A549 (cell line): ENCODE data around the gene SCARB2. TPM values are rescaled to one million over a fixed set of nuclear protein-coding genes. Genes with fewer than 3 reads are reported as not detected.

Source experiments
- ATAC-seq, 2 experiments: fragments of 200-7000 bp in 1 of 2; fragments of >200 bp in 1 of 2; cut with Nextera tagmentation in 1 of 2; cut with Tn5 transposase in 1 of 2; 3 replicates each; pipeline versions ENCODE4 v1.8.0 to v1.9.1; 2018 to 2020; ENCODE audit warnings: mild to moderate bottlenecking in 1 of 2, moderate library complexity in 1 of 2
- CTCF ChIA-PET: fragments of 300-600 bp; sonication (Branson Sonifier 250); formaldehyde crosslinking; extraction: SDS; loops from one replicate; lab custom pipeline; 2021; ENCODE audit warnings: antibody characterized with exemption, inconsistent platforms; lab: Yijun Ruan, JAX
- POLR2A ChIA-PET: fragments of 350-600 bp; formaldehyde crosslinking; extraction: SDS; loops from one replicate; lab custom pipeline; 2021; ENCODE audit warnings: antibody characterized with exemption, inconsistent platforms; lab: Yijun Ruan, JAX
- DNase-seq, 2 experiments: peaks; one replicate each; pipeline versions ENCODE4 v3.0.0 to v3.0.0-alpha.2; 2011 to 2016; ENCODE audit warnings: low read depth in 1 of 2, low spot score in 1 of 2
- FAIRE-seq: peaks from 2 replicates; lab custom pipeline; 2011; peaks lifted over from hg19 to GRCh38; lab: Jason Lieb, UNC
- H3K27ac ChIP-seq, 2 experiments: fragments of >200 bp; sonication (Bioruptor Twin); formaldehyde crosslinking; 3 replicates each; pipeline ENCODE4 v1.5.1; 2016 to 2017
- H3K4me1 ChIP-seq: fragments of >200 bp; sonication (Bioruptor Twin); formaldehyde crosslinking; 3 replicates; pipeline ENCODE4 v1.6.1; 2016
- H3K4me2 ChIP-seq: fragments of >200 bp; sonication (Bioruptor Twin); formaldehyde crosslinking; 3 replicates; pipeline ENCODE4 v1.6.1; 2016
- H3K4me3 ChIP-seq: fragments of >200 bp; sonication (Bioruptor Twin); formaldehyde crosslinking; 3 replicates; pipeline ENCODE4 v1.5.1; 2016
- H3K9me3 ChIP-seq: fragments of >200 bp; sonication (Bioruptor Twin); formaldehyde crosslinking; 3 replicates; pipeline ENCODE4 v1.6.1; 2016
- ATOH8 ChIP-seq: fragments of 250-450 bp; sonication (Bioruptor Pico); IDR thresholded peaks from 2 replicates; pipeline ENCODE4 v1.5.0; 2020; ENCODE audit warnings: low read depth, mild to moderate bottlenecking, moderate library complexity
- BHLHE40 ChIP-seq: IDR thresholded peaks from 2 replicates; pipeline ENCODE4 v1.6.1; 2012; ENCODE audit warnings: low read depth, low read length, inconsistent platforms
- CBX8 ChIP-seq: fragments of 200-600 bp; sonication (generic); IDR thresholded peaks from 2 replicates; pipeline ENCODE4 v1.6.1; 2016
- CEBPB ChIP-seq, 2 experiments: fragments of >200 bp in 1 of 2; sonication (Bioruptor Twin) in 1 of 2; formaldehyde crosslinking in 1 of 2; IDR thresholded peaks; 2 replicates each; pipeline ENCODE4 v1.6.1; 2012 to 2016
- ELK1 ChIP-seq: fragments of 150-350 bp; IDR thresholded peaks from 2 replicates; pipeline ENCODE4 v1.6.1; 2014; ENCODE audit warnings: low read depth, mild to moderate bottlenecking, low read length
- EP300 ChIP-seq, 2 experiments: fragments of >200 bp; sonication (Bioruptor Twin); formaldehyde crosslinking; IDR thresholded peaks; 2 replicates in 1 of 2; 3 replicates in 1 of 2; pipeline ENCODE4 v1.6.1; 2016 to 2017
- ESRRA ChIP-seq: fragments of 150-350 bp; IDR thresholded peaks from 2 replicates; pipeline ENCODE4 v1.6.1; 2014; ENCODE audit warnings: mild to moderate bottlenecking, low read length, borderline replicate concordance
- GATA3 ChIP-seq: IDR thresholded peaks from 2 replicates; pipeline ENCODE4 v1.6.1; 2012; ENCODE audit warnings: borderline replicate concordance
- HDAC2 ChIP-seq: fragments of 200-600 bp; sonication (generic); IDR thresholded peaks from 2 replicates; pipeline ENCODE4 v1.6.1; 2016
- HES2 ChIP-seq: fragments of >200 bp; sonication (Bioruptor Twin); formaldehyde crosslinking; IDR thresholded peaks from 2 replicates; pipeline ENCODE4 v1.6.1; 2016
- HMGXB4 ChIP-seq: fragments of 250-450 bp; sonication (Bioruptor Pico); IDR thresholded peaks from 2 replicates; pipeline ENCODE4 v1.5.0; 2021; ENCODE audit warnings: mild to moderate bottlenecking, moderate library complexity, borderline replicate concordance
- JUN ChIP-seq, 2 experiments: fragments of >200 bp; sonication (Bioruptor Twin); formaldehyde crosslinking; IDR thresholded peaks; 2 replicates in 1 of 2; 3 replicates in 1 of 2; pipeline ENCODE4 v1.6.1; 2016 to 2017
- JUNB ChIP-seq: fragments of >200 bp; sonication (Bioruptor Twin); formaldehyde crosslinking; IDR thresholded peaks from 2 replicates; pipeline ENCODE4 v1.6.1; 2016
- MAFK ChIP-seq: fragments of 450-650 bp; IDR thresholded peaks from 2 replicates; pipeline ENCODE4 v1.6.1; 2014; ENCODE audit not compliant: partially characterized antibody
- MAX ChIP-seq: IDR thresholded peaks from 2 replicates; pipeline ENCODE4 v1.6.1; 2012
- MAZ ChIP-seq: fragments of 150-350 bp; IDR thresholded peaks from 2 replicates; pipeline ENCODE4 v1.6.1; 2014; ENCODE audit warnings: antibody characterized with exemption, low read depth, low read length, borderline replicate concordance
- MYC ChIP-seq: IDR thresholded peaks from 2 replicates; pipeline ENCODE4 v1.6.1; 2012; ENCODE audit warnings: mild to moderate bottlenecking, inconsistent platforms, low read length, improper control_type of control experiment, borderline replicate concordance
- NFE2L2 ChIP-seq: fragments of 150-350 bp; conservative IDR thresholded peaks from 2 replicates; pipeline ENCODE4 v1.6.1; 2014; ENCODE audit warnings: low read length
- NPAS2 ChIP-seq: fragments of 250-450 bp; sonication (Bioruptor Pico); IDR thresholded peaks from 2 replicates; pipeline ENCODE4 v1.8.0; 2022; ENCODE audit warnings: mild to moderate bottlenecking, moderate library complexity, borderline replicate concordance
- NR3C1 ChIP-seq: fragments of >200 bp; sonication (Bioruptor Twin); formaldehyde crosslinking; IDR thresholded peaks from 3 replicates; pipeline ENCODE4 v1.6.1; 2017
- POLR2A ChIP-seq: IDR thresholded peaks from 2 replicates; pipeline ENCODE4 v1.6.1; 2012; ENCODE audit warnings: mild to moderate bottlenecking, low read length
- POLR2AphosphoS2 ChIP-seq: conservative IDR thresholded peaks from 2 replicates; pipeline ENCODE4 v1.6.1; 2012; ENCODE audit warnings: low read length, improper control_type of control experiment, inconsistent platforms
- RCOR1 ChIP-seq: fragments of 150-350 bp; IDR thresholded peaks from 2 replicates; pipeline ENCODE4 v1.6.1; 2014; ENCODE audit warnings: antibody characterized with exemption, low read length, low read depth
- REST ChIP-seq: fragments of 200-600 bp; sonication (generic); IDR thresholded peaks from 2 replicates; pipeline ENCODE4 v1.6.1; 2016; ENCODE audit warnings: antibody characterized with exemption, mild to moderate bottlenecking, moderate library complexity
- SMC3 ChIP-seq: fragments of >200 bp; sonication (Bioruptor Twin); formaldehyde crosslinking; IDR thresholded peaks from 3 replicates; pipeline ENCODE4 v1.6.1; 2018; ENCODE audit warnings: inconsistent platforms
- TFCP2L1 ChIP-seq: fragments of 250-450 bp; sonication (Bioruptor Pico); IDR thresholded peaks from 2 replicates; pipeline ENCODE4 v1.5.0; 2021; ENCODE audit warnings: mild to moderate bottlenecking
- TP53 ChIP-seq: fragments of 250-450 bp; sonication (Bioruptor Pico); IDR thresholded peaks from 2 replicates; pipeline ENCODE4 v1.5.0; 2021; ENCODE audit warnings: mild to moderate bottlenecking, moderate library complexity
- ZC3H11A ChIP-seq: fragments of 450-650 bp; IDR thresholded peaks from 2 replicates; pipeline ENCODE4 v1.6.1; 2014; ENCODE audit warnings: antibody characterized with exemption, mild to moderate bottlenecking
- ZFP36 ChIP-seq: fragments of 450-650 bp; IDR thresholded peaks from 2 replicates; pipeline ENCODE4 v1.6.1; 2014; ENCODE audit warnings: borderline replicate concordance; ENCODE audit not compliant: partially characterized antibody
- WGBS: methylation state at CpG from one replicate; pipeline ENCODE4 v1.1.6; 2017; ENCODE audit errors: missing lambda C conversion rate; 5-methylcytosine and 5-hydroxymethylcytosine counted together
- polyA plus RNA-seq, 4 experiments: library from polyadenylated mRNA; depleted of rRNA in 3 of 4; stranded (reverse); fragments of >200 nt; fragmentation: RNase III in 1 of 4; extraction: RNeasy Plus Mini Kit Qiagen cat#74134 plus additional on column Dnase treatment in 1 of 4; gene quantifications; 2 replicates in 3 of 4; 3 replicates in 1 of 4; pipeline ENCODE4 v1.2.3, GENCODE V29; 2011 to 2017

SCARB2 gene
- polyA plus RNA-seq, 2 of the 4 experiments (the other 2 are of a cell fraction) = 47.2 to 65.4 TPM

GRCh38 chr4:76224171-76224570 is 10.5 kb upstream of the SCARB2 start:
- no peak for FAIRE-seq
- no peak overlapping the region for H3K4me3 ChIP-seq
- no peaks in the 10 kb centered on the region for H3K9me3 ChIP-seq
- peaks cover 9% of the 10 kb centered on the region for H3K4me1 ChIP-seq
- ChIA-PET CTCF (interaction anchor here (1.0 kb wide), 2 partner anchors 11 to 83 kb away, joined by 3 to 4 read pairs; partner anchors contain the start of gene SCARB2), POLR2A (no interaction called here)
- 70% methylated on average over 3 of the region's 3 CpGs for WGBS
- no peak for DNase-seq
- no peak overlapping the region for H3K27ac ChIP-seq
- no peak for TF ChIP-seq RCOR1
- no peak for TF ChIP-seq JUNB
- TF ChIP-seq ELK1 = no peak
- TF ChIP-seq NFE2L2 = no peak
- TF ChIP-seq ZFP36 = no peak
- no peak for TF ChIP-seq MAFK
- TF ChIP-seq BHLHE40 = no peak
- TF ChIP-seq TP53 (CRISPR knock-in tag) = no peak
- TF ChIP-seq ESRRA = no peak
- TF ChIP-seq MAX = no peak
- TF ChIP-seq ATOH8 (CRISPR knock-in tag) = no peak
- no peak for TF ChIP-seq NR3C1
- no peak for TF ChIP-seq GATA3
- TF ChIP-seq HDAC2 = no peak
- no peak for TF ChIP-seq CBX8
- no peak overlapping the region for H3K4me2 ChIP-seq
- no peak for ATAC-seq

- POLR2A ChIA-PET = no interaction called here
- no peak for TF ChIP-seq JUNB
- TF ChIP-seq HMGXB4 = no peak
- peak; percentile 25 to 30; a peak in 2 of 5 replicates for TF ChIP-seq JUN (IDR thresholded peaks at IDR 0.05)
- no peak for TF ChIP-seq REST
- TF ChIP-seq MAZ = no peak
- no peak for TF ChIP-seq MAFK
- no peak for TF ChIP-seq POLR2A
- TF ChIP-seq ZC3H11A = no peak
- TF ChIP-seq POLR2AphosphoS2 = no peak
- 0 out of 5 replicates have a peak, but pooled peaks of 1 of the 2 experiments have one; percentile 26 for TF ChIP-seq EP300 (IDR thresholded peaks at IDR 0.05)
- no peak for TF ChIP-seq NR3C1
- peak; percentile 95 for TF ChIP-seq HES2
- no peak for TF ChIP-seq RCOR1
- peak; percentile 97 for TF ChIP-seq CEBPB (IDR thresholded peaks at IDR 0.05)
- no peak for TF ChIP-seq NPAS2 (CRISPR knock-in tag)
- TF ChIP-seq TFCP2L1 (CRISPR knock-in tag) = no peak
- no peak for TF ChIP-seq SMC3
- TF ChIP-seq MYC = no peak
Measured at GRCh38 chr4:76219299-76220055, 5.9 kb upstream of the SCARB2 start.

More at GRCh38 chr4:76219299-76220055, 5.9 kb upstream of the SCARB2 start:
- ATAC-seq (peak; percentile 39 to 56; a peak in 3 of 6 replicates), DNase-seq (peak in 1 of 2 experiments; percentile 23), FAIRE-seq (no peak)
- WGBS = 19% methylated on average over 7 of the region's 7 CpGs
- CTCF ChIA-PET = interaction anchor here (0.7 kb wide), 2 partner anchors 26 to 226 kb away, joined by 3 read pairs; no protein-coding TSS in a partner anchor
- peak overlapping the region; percentile 74 for H3K4me2 ChIP-seq
- H3K4me1 ChIP-seq = peaks cover 25% of the 10 kb centered on the region
- H3K4me3 ChIP-seq = no peak overlapping the region
- H3K9me3 ChIP-seq = no peaks in the 10 kb centered on the region
- peak overlapping the region; percentile 70 to 80 for H3K27ac ChIP-seq
